Measurements from ENCODE around the gene UVRAG.

The UVRAG gene

GRCh38 chr11:75980031-75980430, 165.0 kb downstream of the UVRAG start:
- no peak overlapping the region for H3K4me3 ChIP-seq (ENCODE audit: low read depth in 1 of 5, low read length in 5 of 5)
- H3K27me3 ChIP-seq (ENCODE audit: control insufficient read depth in 5 of 5, insufficient read depth in 4 of 5, low read length in 5 of 5) = no peaks in the 10 kb centered on the region
- H3K9me3 ChIP-seq (ENCODE audit: control insufficient read depth in 5 of 5, low read length in 5 of 5) = no peaks in the 10 kb centered on the region
- no peaks in the 10 kb centered on the region for H3K4me1 ChIP-seq (ENCODE audit: control insufficient read depth in 5 of 5, insufficient read depth in 5 of 5, low read length in 5 of 5)
- no peak overlapping the region for H3K9ac ChIP-seq (ENCODE audit: low read length in 5 of 5)
- H3K27ac ChIP-seq (ENCODE audit: low read depth, low read length) = no peak overlapping the region
- peaks cover 13 to 16% (median 14%) of the 10 kb centered on the region in 5 donors for H3K36me3 ChIP-seq (ENCODE audit: control insufficient read depth in 5 of 5, insufficient read depth in 5 of 5, low read length in 5 of 5)

GRCh38 chr11:75981546-75981945, 166.5 kb downstream of the UVRAG start:
- H3K4me3 ChIP-seq (ENCODE audit: low read depth in 1 of 5, low read length in 5 of 5) = no peak overlapping the region
- H3K36me3 ChIP-seq (ENCODE audit: control insufficient read depth in 5 of 5, insufficient read depth in 5 of 5, low read length in 5 of 5) = peaks cover 13 to 16% (median 14%) of the 10 kb centered on the region in 5 donors
- no peaks in the 10 kb centered on the region for H3K4me1 ChIP-seq (ENCODE audit: control insufficient read depth in 5 of 5, insufficient read depth in 5 of 5, low read length in 5 of 5)
- no peak overlapping the region for H3K27ac ChIP-seq (ENCODE audit: low read depth, low read length)
- no peak overlapping the region for H3K9ac ChIP-seq (ENCODE audit: low read length in 5 of 5)
- no peaks in the 10 kb centered on the region for H3K27me3 ChIP-seq (ENCODE audit: control insufficient read depth in 5 of 5, insufficient read depth in 4 of 5, low read length in 5 of 5)
- no peaks in the 10 kb centered on the region for H3K9me3 ChIP-seq (ENCODE audit: control insufficient read depth in 5 of 5, low read length in 5 of 5)

- no peaks in the 10 kb centered on the region for H3K27me3 ChIP-seq (ENCODE audit: control insufficient read depth in 5 of 5, insufficient read depth in 4 of 5, low read length in 5 of 5)
- no peak overlapping the region for H3K27ac ChIP-seq (ENCODE audit: low read depth, low read length)
- no peak overlapping the region for H3K9ac ChIP-seq (ENCODE audit: low read length in 5 of 5)
- H3K36me3 ChIP-seq (ENCODE audit: control insufficient read depth in 5 of 5, insufficient read depth in 5 of 5, low read length in 5 of 5) = peaks cover 13 to 16% (median 14%) of the 10 kb centered on the region in 5 donors
- no peaks in the 10 kb centered on the region for H3K9me3 ChIP-seq (ENCODE audit: control insufficient read depth in 5 of 5, low read length in 5 of 5)
- no peak overlapping the region for H3K4me3 ChIP-seq (ENCODE audit: low read depth in 1 of 5, low read length in 5 of 5)
- no peaks in the 10 kb centered on the region for H3K4me1 ChIP-seq (ENCODE audit: control insufficient read depth in 5 of 5, insufficient read depth in 5 of 5, low read length in 5 of 5)
Measured at GRCh38 chr11:75982309-75982708, 167.3 kb downstream of the UVRAG start.

GRCh38 chr11:75986966-75987365, 172.0 kb downstream of the UVRAG start:
- Histone ChIP-seq H3K9me3 (ENCODE audit: control insufficient read depth in 5 of 5, low read length in 5 of 5) (no peaks in the 10 kb centered on the region), H3K4me1 (ENCODE audit: control insufficient read depth in 5 of 5, insufficient read depth in 5 of 5, low read length in 5 of 5) (no peaks in the 10 kb centered on the region), H3K27me3 (ENCODE audit: control insufficient read depth in 5 of 5, insufficient read depth in 4 of 5, low read length in 5 of 5) (no peaks in the 10 kb centered on the region), H3K27ac (ENCODE audit: low read depth, low read length) (no peak overlapping the region), H3K36me3 (ENCODE audit: control insufficient read depth in 5 of 5, insufficient read depth in 5 of 5, low read length in 5 of 5) (peaks cover 13 to 21% (median 16%) of the 10 kb centered on the region in 5 donors), H3K9ac (ENCODE audit: low read length in 5 of 5) (no peak overlapping the region), H3K4me3 (ENCODE audit: low read depth in 1 of 5, low read length in 5 of 5) (no peak overlapping the region)

GRCh38 chr11:75993126-75993525, 178.1 kb downstream of the UVRAG start:
- Histone ChIP-seq H3K36me3 (ENCODE audit: control insufficient read depth in 5 of 5, insufficient read depth in 5 of 5, low read length in 5 of 5) (peaks cover 0 to 5% (median 0%) of the 10 kb centered on the region in 5 donors), H3K27ac (ENCODE audit: low read depth, low read length) (no peak overlapping the region), H3K4me1 (ENCODE audit: control insufficient read depth in 5 of 5, insufficient read depth in 5 of 5, low read length in 5 of 5) (peaks cover 0 to 16% (median 12%) of the 10 kb centered on the region in 5 donors), H3K9me3 (ENCODE audit: control insufficient read depth in 5 of 5, low read length in 5 of 5) (no peaks in the 10 kb centered on the region), H3K9ac (ENCODE audit: low read length in 5 of 5) (no peak overlapping the region), H3K27me3 (ENCODE audit: control insufficient read depth in 5 of 5, insufficient read depth in 4 of 5, low read length in 5 of 5) (no peaks in the 10 kb centered on the region), H3K4me3 (ENCODE audit: low read depth in 1 of 5, low read length in 5 of 5) (no peak overlapping the region)

- H3K27ac ChIP-seq (ENCODE audit: low read depth, low read length) = no peak overlapping the region
- no peaks in the 10 kb centered on the region for H3K27me3 ChIP-seq (ENCODE audit: control insufficient read depth in 5 of 5, insufficient read depth in 4 of 5, low read length in 5 of 5)
- peaks cover 0 to 17% (median 12%) of the 10 kb centered on the region in 5 donors for H3K4me1 ChIP-seq (ENCODE audit: control insufficient read depth in 5 of 5, insufficient read depth in 5 of 5, low read length in 5 of 5)
- peaks cover 0 to 5% (median 0%) of the 10 kb centered on the region in 5 donors for H3K36me3 ChIP-seq (ENCODE audit: control insufficient read depth in 5 of 5, insufficient read depth in 5 of 5, low read length in 5 of 5)
- H3K4me3 ChIP-seq (ENCODE audit: low read depth in 1 of 5, low read length in 5 of 5) = no peak overlapping the region
- no peaks in the 10 kb centered on the region for H3K9me3 ChIP-seq (ENCODE audit: control insufficient read depth in 5 of 5, low read length in 5 of 5)
- no peak overlapping the region for H3K9ac ChIP-seq (ENCODE audit: low read length in 5 of 5)
Measured at GRCh38 chr11:75994616-75995015, 179.6 kb downstream of the UVRAG start.

GRCh38 chr11:75996523-75997442, 181.8 kb downstream of the UVRAG start:
- Histone ChIP-seq H3K4me3 (ENCODE audit: low read depth in 1 of 5, low read length in 5 of 5) (no peak overlapping the region), H3K9ac (ENCODE audit: low read length in 5 of 5) (no peak overlapping the region), H3K27me3 (ENCODE audit: control insufficient read depth in 5 of 5, insufficient read depth in 4 of 5, low read length in 5 of 5) (no peaks in the 10 kb centered on the region), H3K9me3 (ENCODE audit: control insufficient read depth in 5 of 5, low read length in 5 of 5) (peaks cover 0 to 4% (median 0%) of the 10 kb centered on the region in 5 donors), H3K27ac (ENCODE audit: low read depth, low read length) (no peak overlapping the region), H3K36me3 (ENCODE audit: control insufficient read depth in 5 of 5, insufficient read depth in 5 of 5, low read length in 5 of 5) (peaks cover 0 to 2% (median 0%) of the 10 kb centered on the region in 5 donors), H3K4me1 (ENCODE audit: control insufficient read depth in 5 of 5, insufficient read depth in 5 of 5, low read length in 5 of 5) (peaks cover 0 to 17% (median 12%) of the 10 kb centered on the region in 5 donors)

GRCh38 chr11:76004400-76004799, 189.4 kb downstream of the UVRAG start:
- Histone ChIP-seq H3K4me3 (ENCODE audit: low read depth in 1 of 5, low read length in 5 of 5) (no peak overlapping the region), H3K9me3 (ENCODE audit: control insufficient read depth in 5 of 5, low read length in 5 of 5) (peaks cover 0 to 4% (median 0%) of the 10 kb centered on the region in 5 donors), H3K27ac (ENCODE audit: low read depth, low read length) (no peak overlapping the region), H3K27me3 (ENCODE audit: control insufficient read depth in 5 of 5, insufficient read depth in 4 of 5, low read length in 5 of 5) (no peaks in the 10 kb centered on the region), H3K4me1 (ENCODE audit: control insufficient read depth in 5 of 5, insufficient read depth in 5 of 5, low read length in 5 of 5) (no peaks in the 10 kb centered on the region), H3K9ac (ENCODE audit: low read length in 5 of 5) (no peak overlapping the region), H3K36me3 (ENCODE audit: control insufficient read depth in 5 of 5, insufficient read depth in 5 of 5, low read length in 5 of 5) (peaks cover 24 to 44% (median 34%) of the 10 kb centered on the region in 5 donors)

GRCh38 chr11:76005756-76006155, 190.7 kb downstream of the UVRAG start:
- H3K4me3 ChIP-seq (ENCODE audit: low read depth in 1 of 5, low read length in 5 of 5) = no peak overlapping the region
- H3K27me3 ChIP-seq (ENCODE audit: control insufficient read depth in 5 of 5, insufficient read depth in 4 of 5, low read length in 5 of 5) = no peaks in the 10 kb centered on the region
- no peak overlapping the region for H3K27ac ChIP-seq (ENCODE audit: low read depth, low read length)
- no peak overlapping the region for H3K9ac ChIP-seq (ENCODE audit: low read length in 5 of 5)
- H3K9me3 ChIP-seq (ENCODE audit: control insufficient read depth in 5 of 5, low read length in 5 of 5) = peaks cover 0 to 4% (median 0%) of the 10 kb centered on the region in 5 donors
- H3K36me3 ChIP-seq (ENCODE audit: control insufficient read depth in 5 of 5, insufficient read depth in 5 of 5, low read length in 5 of 5) = peaks cover 28 to 44% (median 35%) of the 10 kb centered on the region in 5 donors
- H3K4me1 ChIP-seq (ENCODE audit: control insufficient read depth in 5 of 5, insufficient read depth in 5 of 5, low read length in 5 of 5) = peaks cover 0 to 11% (median 9%) of the 10 kb centered on the region in 5 donors

GRCh38 chr11:76007166-76007565, 192.2 kb downstream of the UVRAG start:
- H3K27ac ChIP-seq (ENCODE audit: low read depth, low read length) = no peak overlapping the region
- H3K4me3 ChIP-seq (ENCODE audit: low read depth in 1 of 5, low read length in 5 of 5) = no peak overlapping the region
- peaks cover 0 to 13% (median 10%) of the 10 kb centered on the region in 5 donors for H3K4me1 ChIP-seq (ENCODE audit: control insufficient read depth in 5 of 5, insufficient read depth in 5 of 5, low read length in 5 of 5)
- H3K9ac ChIP-seq (ENCODE audit: low read length in 5 of 5) = no peak overlapping the region
- no peaks in the 10 kb centered on the region for H3K27me3 ChIP-seq (ENCODE audit: control insufficient read depth in 5 of 5, insufficient read depth in 4 of 5, low read length in 5 of 5)
- peaks cover 28 to 44% (median 34%) of the 10 kb centered on the region in 5 donors for H3K36me3 ChIP-seq (ENCODE audit: control insufficient read depth in 5 of 5, insufficient read depth in 5 of 5, low read length in 5 of 5)
- no peaks in the 10 kb centered on the region for H3K9me3 ChIP-seq (ENCODE audit: control insufficient read depth in 5 of 5, low read length in 5 of 5)
